ENCODE results near the gene LRFN4. TPM values are rescaled to one million over a fixed set of nuclear protein-coding genes. Genes with fewer than 3 reads are reported as not detected.

LRFN4 gene
- total and polyA plus RNA-seq, 2 of the 8 experiments (the other 6 are each of a cell fraction or from before 2014, with no cell fraction given): 49.8 to 64.3 TPM

- Histone ChIP-seq H3K27ac (ENCODE audit: low read depth, low read length) (no peak overlapping the region), H4K20me1 (replicated peaks in 1 of 2; ENCODE audit: control insufficient read depth in 1 of 2, insufficient read depth in 2 of 2, low read length in 2 of 2) (peaks cover 0 to 2% of the 10 kb centered on the region in 2 experiments), H2AFZ (ENCODE audit: low read length) (no peak overlapping the region), H2BK120ac (replicated peaks; ENCODE audit: low read depth, low read length) (no peak overlapping the region), H2BK20ac (ENCODE audit: low read length) (no peak overlapping the region), H3K9ac (replicated peaks in 1 of 4; ENCODE audit: extremely low read depth in 1 of 4, low read depth in 3 of 4, low read length in 3 of 4) (no peak overlapping the region), H3K36me3 (ENCODE audit: control insufficient read depth in 2 of 4, insufficient read depth in 4 of 4, low read length in 3 of 4) (no peaks in the 10 kb centered on the region), H2BK5ac (ENCODE audit: low read depth, low read length) (no peak overlapping the region), H3K18ac (ENCODE audit: extremely low read depth, low read length) (no peak overlapping the region), H3K4me1 (replicated peaks in 1 of 4; ENCODE audit: control insufficient read depth in 3 of 4, insufficient read depth in 4 of 4, low read length in 3 of 4) (peaks cover 4 to 21% (median 15%) of the 10 kb centered on the region in 4 experiments), H3K23ac (ENCODE audit: insufficient read length) (no peak overlapping the region), H3K23me2 (ENCODE audit: low read depth, low read length) (no peaks in the 10 kb centered on the region), H3K4ac (replicated peaks; ENCODE audit: insufficient read length, low read depth, low read length) (no peak overlapping the region), H4K8ac (ENCODE audit: extremely low read depth, insufficient read depth, low read length) (no peak overlapping the region; the same call in 1 of the 2 replicates), H2BK12ac (ENCODE audit: low read depth, low read length) (no peak overlapping the region), H3K56ac (replicated peaks; ENCODE audit: insufficient read length, low read depth, low read length) (no peak overlapping the region), H4K91ac (replicated peaks; ENCODE audit: insufficient read length, low read length) (no peak overlapping the region), H2AK5ac (ENCODE audit: low read depth, low read length) (no peak overlapping the region), H3K79me2 (ENCODE audit: control insufficient read depth in 1 of 2, insufficient read depth in 2 of 2, low read length in 2 of 2) (no peaks in the 10 kb centered on the region), H3K79me1 (ENCODE audit: low read depth, low read length) (peaks cover 2% of the 10 kb centered on the region), H3K27me3 (replicated peaks in 1 of 4; ENCODE audit: control insufficient read depth in 3 of 4, extremely low read depth in 1 of 4, insufficient read depth in 3 of 4, low read length in 3 of 4) (no peaks in the 10 kb centered on the region), H3K14ac (ENCODE audit: insufficient read length) (no peak overlapping the region), H2BK15ac (ENCODE audit: low read length) (no peak overlapping the region), H3K4me2 (ENCODE audit: insufficient read depth in 1 of 2, low read depth in 2 of 2, low read length in 2 of 2) (no peak overlapping the region), H3K9me3 (ENCODE audit: insufficient read depth in 2 of 2, low read depth in 1 of 2, low read length in 1 of 2) (no peaks in the 10 kb centered on the region), H4K5ac (ENCODE audit: insufficient read length, low read depth, low read length) (no peak overlapping the region), H3K4me3 (ENCODE audit: extremely low read depth in 1 of 4, insufficient read depth in 2 of 4, low read depth in 3 of 4, low read length in 4 of 4) (no peak overlapping the region)
- 95% methylated on average over 12 of the region's 12 CpGs; no CpG with 5 or more reads in 1 of the 2 experiments for WGBS, 2 experiments (ENCODE audit: extremely low coverage in 1 of 2, insufficient coverage in 1 of 2, insufficient read length in 1 of 2, insufficient replicate concordance in 2 of 2, low coverage in 1 of 2, low lambda C conversion rate in 2 of 2, missing lambda C conversion rate in 1 of 2)
- DNase-seq (ENCODE audit: low read depth in 1 of 2, low spot score in 2 of 2): no peak
- CTCF ChIA-PET (ENCODE audit: partially characterized antibody): interaction anchor here (0.6 to 11.9 kb wide), 8 partner anchors 11 to 224 kb away, joined by 3 to 199 read pairs (median 3); partner anchors contain the start of gene C11orf86
- POLR2A ChIA-PET (ENCODE audit: partially characterized antibody): interaction anchor here (0.8 kb wide), 1 partner anchor 97 kb away, joined by 3 read pairs; no protein-coding TSS in a partner anchor
- no peak for FAIRE-seq
- TF ChIP-seq JUN (IDR thresholded peaks at IDR 0.05; ENCODE audit: low read depth, low read length) (no peak), POLR2AphosphoS5 (IDR thresholded peaks at IDR 0.05; ENCODE audit: low read depth, low read length) (no peak), CREB1 (IDR thresholded peaks at IDR 0.05) (no peak), CBX5 (IDR thresholded peaks at IDR 0.05; ENCODE audit: low read depth, low read length) (no peak), POU5F1 (IDR thresholded peaks at IDR 0.05; ENCODE audit: low read depth, low read length) (no peak), SP4 (IDR thresholded peaks at IDR 0.05; ENCODE audit: low read length) (no peak), TBP (IDR thresholded peaks at IDR 0.05; ENCODE audit: low read depth, low read length) (no peak), BRCA1 (IDR thresholded peaks at IDR 0.05; ENCODE audit: low read depth, low read length) (no peak), TAF7 (optimal IDR thresholded peaks at IDR 0.05; ENCODE audit: borderline replicate concordance, low read depth, low read length) (no peak), RXRA (IDR thresholded peaks at IDR 0.05; ENCODE audit: insufficient read depth, low read depth, low read length) (no peak), HDAC6 (IDR thresholded peaks at IDR 0.05; ENCODE audit: low read depth, low read length) (no peak)
These were observed 21.6 kb downstream of the LRFN4 start for GRCh38 chr11:66878474-66878873.

All from H1 (cell line).